ENCODE data around the gene CST6.
"Not testable (repeated sequence)": the region's sequence is repeated elsewhere in the genome, so short reads cannot be mapped to it uniquely, and the experiment has no call there.

DNA sequence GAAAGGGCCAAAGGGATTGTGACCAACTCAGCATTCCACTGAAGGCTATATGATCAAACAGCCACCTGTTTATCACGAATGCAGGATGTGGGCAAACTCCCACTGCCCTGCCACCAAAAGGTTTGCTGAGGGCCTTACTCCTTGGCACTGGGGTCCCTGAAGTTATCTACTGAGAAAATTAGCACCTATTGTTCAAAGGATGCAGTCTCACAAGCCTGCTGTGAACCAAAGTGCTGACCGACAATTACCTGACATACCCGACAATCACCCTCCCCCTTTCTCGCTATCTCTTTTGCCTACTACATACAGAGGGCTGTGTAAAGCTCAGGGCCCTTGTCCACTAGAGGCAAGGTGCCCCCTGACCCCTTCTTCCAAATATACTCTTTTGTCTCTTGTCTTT is 1.8 kb upstream of the CST6 start:
- not testable (repeated sequence) for TF ChIP-seq POLR2A (IDR thresholded peaks at IDR 0.05); CTCF (IDR thresholded peaks at IDR 0.05); POLR2AphosphoS5 (IDR thresholded peaks at IDR 0.05); EP300 (IDR thresholded peaks at IDR 0.05; ENCODE audit: low read depth)

All from transverse colon (tissue), 4 donors.